Measurements from ENCODE around the gene NSMF.

GRCh38 chr9:137456864-137457405, 2.2 kb downstream of the NSMF start:
- TF ChIP-seq L3MBTL2 (conservative IDR thresholded peaks at IDR 0.05) (no peak), SP1 (IDR thresholded peaks at IDR 0.05) (no peak)
